SKM-1 treated with dmso at 0.1 percent for 144 hours (cell line): Measurements from ENCODE around the gene PEAK3.

Source experiments
- DNase-seq: peaks from one replicate; lab custom pipeline; 2025; ENCODE audit not compliant: unreplicated experiment; lab: John Stamatoyannopoulos, UW

Gene PEAK3

DNA sequence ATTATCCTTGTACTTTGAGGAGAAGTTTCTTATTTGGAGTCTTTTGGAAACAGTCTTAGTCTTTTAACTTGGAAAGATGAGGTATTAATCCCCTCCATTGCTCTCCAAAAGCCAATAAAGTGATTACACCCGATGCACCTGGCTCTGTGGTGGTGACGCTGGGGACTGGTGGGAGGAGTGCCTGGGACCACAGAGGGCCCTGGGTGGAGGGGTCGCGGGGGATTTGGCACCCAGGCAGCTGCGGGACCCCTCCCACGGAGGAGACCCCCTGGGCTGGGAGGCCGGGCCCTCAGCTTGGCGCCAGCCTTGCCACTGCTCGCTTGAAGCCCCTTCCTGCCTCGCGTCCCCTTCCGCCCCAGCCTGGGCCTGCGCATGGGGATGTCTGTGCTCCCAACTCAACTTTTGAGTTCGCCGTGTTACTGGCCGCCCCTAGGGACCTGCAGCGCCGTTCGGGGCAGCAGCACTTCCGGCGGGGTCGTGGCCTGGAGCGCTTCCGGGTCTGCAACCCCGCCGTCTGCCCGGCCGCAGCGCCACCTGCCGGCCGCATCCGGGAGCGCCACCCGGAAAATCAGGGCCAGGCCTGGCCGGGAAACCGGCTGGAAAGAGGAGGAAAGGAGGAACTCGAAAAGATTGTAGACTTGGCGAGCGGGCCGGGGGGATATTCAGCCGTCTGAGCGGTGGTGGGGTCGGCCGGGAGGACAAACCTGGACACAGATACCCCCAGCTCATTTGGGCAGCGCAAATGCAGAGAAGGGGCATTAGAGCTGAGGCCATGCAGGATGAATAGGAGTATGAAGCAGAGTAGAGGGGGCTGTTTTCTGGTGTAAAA, 8.4 kb downstream of the PEAK3 start:
- DNase-seq = peak; percentile 65

DNA sequence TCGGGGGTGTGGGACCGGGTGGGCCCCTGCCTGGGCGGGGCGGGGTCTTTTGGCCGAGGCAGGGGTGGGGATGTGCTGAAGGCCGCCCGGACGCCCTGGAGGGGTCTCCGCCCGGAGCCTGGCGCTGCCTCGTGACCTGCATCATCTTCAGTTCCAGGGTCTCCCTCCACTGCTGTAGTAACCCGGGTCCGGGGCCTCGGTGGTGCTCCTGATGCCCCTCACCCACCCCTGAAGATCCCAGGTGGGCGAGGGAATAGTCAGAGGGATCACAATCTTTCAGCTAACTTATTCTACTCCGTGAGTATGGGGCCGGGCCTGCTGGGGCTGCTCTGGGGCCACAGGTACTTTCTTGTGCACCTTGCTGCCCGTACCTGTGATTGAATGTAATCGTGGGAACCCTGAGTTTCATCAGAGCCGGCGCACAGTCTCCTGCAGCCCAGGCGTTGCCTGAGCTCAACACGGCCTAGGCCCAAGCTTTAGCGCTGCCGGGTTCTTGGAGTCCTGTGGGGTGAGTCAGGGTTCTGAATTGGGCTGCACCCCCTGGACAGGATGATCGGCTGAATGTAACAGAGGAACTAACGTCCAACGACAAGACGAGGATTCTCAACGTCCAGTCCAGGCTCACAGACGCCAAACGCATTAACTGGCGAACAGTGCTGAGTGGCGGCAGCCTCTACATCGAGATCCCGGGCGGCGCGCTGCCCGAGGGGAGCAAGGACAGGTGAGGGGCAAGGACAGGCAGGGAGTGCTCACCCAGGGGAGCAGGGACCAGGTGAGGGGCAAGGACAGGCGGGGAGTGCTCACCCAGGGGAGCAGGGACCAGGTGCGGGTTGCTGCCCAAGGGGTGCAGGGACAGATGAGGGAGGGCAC, 10.5 kb downstream of the PEAK3 start:
- DNase-seq = no peak

DNA sequence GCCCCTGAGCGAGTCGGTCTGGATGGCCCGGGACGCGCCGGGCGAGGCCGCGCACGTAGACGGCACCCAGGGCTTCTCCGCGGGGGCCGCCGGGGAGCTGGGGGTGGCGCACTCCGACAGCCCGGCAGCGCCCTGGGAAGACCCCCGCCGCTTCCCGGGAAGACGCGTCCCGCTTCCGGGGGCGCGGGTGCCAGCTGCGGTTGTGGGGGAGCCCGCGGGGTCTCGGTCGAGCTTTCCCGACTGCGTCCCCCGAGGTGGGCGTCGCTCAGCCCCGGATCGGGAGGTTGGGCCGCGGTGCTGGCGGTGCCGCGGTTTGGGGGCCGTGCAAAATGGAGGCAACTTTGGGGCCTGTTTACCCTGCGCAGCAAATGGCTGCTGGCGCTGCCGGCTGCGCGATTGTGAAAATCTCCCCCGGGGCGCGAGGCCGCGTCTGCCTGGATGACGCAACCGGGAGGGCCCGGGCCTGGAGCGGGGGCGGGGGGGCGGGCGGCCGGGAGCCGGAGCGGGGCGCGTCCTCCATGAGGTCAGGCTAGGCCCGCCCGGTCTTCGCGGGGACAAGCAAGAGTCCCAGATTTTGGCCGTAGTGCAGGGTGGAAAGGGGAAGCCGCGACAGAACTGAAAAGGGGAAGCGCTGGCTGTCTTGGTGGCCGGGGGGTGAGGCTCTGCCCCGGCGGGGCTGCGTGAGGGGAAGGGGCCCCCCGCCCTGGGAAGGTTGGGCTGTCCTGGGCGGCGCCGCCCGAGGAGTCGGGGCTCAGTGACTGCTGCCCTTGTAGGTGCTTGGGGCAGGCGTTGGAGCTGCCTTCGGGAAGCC, 11.3 kb downstream of the PEAK3 start:
- peak; percentile 92 for DNase-seq

DNA sequence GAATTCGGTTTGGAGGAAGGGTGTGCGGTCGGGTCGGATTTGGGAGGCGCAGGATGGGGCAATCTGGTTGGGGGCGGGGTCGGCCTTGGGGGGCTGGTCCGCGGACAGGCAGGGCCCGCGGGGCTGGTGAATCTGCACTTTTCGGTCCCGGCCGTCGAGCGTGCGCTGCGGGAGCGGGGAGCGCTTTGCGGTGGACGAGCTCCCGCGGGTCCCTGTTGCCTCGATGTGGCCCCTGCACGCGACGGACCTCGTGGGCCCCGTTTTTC, 11.9 kb downstream of the PEAK3 start:
- no peak for DNase-seq

DNA sequence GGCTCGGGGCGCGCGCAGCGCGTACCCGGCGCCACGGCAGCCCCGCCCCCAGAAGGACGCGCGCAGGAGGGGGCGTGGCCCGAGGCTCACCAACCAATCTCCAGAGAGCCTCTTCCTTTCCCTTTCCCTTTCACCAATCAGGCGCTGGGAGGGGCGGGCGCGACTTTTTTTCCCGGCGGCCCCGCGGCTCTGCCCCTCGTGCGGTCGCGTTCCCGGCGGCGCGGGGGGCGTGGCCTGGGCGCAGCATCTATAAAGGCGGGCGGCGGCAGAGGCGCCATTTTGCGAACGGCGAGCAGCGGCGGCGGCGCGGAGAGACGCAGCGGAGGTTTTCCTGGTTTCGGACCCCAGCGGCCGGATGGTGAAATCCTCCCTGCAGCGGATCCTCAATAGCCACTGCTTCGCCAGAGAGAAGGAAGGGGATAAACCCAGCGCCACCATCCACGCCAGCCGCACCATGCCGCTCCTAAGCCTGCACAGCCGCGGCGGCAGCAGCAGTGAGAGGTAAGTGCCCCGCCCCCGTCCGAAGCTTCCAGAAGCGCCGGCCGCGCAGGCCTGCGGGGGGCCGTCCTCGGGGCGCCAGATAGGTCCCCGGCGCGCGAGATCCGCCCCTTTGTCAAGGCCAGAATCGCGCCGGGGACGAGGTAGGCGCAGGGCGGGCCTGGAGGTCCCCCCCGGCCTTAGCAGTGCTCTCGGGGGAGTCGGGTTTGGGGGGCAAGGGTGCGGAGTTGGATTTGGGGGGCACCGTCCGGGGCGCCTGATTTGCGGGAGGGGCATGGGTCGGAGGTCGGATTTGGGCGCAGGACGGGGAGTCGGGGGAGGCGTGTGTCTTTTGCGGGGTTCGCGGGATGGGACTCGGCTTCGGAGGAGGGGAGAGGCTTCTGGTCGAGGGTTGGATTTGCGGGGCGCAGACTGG, 12.5 kb downstream of the PEAK3 start:
- peak; percentile 97 for DNase-seq

DNA sequence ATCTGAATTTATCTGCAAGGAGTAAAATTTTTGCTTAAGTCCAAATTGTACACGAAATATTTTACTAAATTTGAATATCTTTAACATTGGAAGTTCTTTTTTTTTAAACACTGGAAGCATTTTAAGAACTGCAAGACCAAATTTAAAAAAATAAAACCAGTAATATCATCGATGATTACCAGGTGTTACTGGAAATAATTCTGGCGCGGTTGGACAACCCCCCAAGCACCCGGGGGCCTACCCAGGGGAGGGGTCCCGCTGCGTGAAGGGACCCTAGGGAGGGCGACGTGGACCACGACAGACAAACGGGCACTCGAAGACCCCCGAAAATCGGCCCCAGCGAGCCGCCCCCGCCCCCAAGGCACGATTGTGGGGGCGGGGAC, 13.1 kb downstream of the PEAK3 start:
- DNase-seq = no peak

DNA sequence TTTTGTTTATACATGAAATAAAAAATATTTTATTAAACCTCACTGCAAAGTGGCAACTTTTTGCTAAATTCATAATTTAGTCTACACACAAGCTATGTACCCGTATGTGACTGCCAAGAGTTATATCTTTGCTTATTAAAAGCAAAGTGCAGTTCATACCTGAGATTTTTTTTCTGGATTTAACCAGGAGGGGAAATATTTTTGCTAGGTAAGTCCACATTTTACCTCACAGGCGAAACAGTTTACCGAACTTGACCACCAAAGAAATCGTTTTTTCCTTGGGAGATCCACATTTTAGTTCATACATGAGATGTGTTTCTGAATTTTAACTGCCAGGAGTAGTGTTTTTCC, 13.5 kb downstream of the PEAK3 start:
- DNase-seq = no peak

DNA sequence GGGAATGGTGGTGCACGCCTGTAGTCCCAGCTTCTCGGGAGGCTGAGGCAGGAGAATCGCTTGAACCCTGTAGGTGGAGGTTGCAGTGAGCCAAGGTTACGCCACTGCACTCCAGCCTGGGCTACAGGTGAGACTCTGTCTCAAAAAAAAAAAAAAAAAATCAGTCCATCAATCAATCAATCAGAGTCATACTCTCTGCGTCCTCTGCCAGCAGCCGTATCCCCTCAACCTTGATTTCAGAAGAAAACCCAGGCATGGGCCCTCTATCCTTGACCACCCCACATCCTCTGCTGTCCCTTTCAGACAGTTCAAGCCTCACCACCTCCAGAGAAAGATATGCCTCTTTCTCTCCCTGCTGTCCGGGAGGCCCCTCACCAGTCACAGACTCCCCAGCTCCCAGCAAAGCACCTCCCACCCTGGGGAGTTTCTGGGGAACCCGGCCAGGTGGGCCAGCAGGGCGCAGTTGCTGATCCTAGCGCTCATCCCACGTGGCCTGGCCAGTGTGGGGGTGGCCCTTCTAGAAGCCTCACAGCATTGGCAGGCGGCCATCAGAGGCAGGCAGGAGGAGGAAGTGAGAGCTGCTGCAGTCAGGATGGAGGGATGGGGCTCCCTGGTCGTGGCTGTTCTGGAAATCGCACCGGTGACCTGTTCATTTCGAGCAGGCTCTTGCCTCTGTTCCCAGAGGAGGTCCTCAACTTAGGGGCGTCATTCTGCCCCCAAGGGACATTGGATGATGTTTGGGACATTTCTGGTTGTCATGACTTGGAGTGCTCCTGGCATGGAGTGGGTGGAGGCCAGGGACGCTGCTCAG, 15.6 kb downstream of the PEAK3 start:
- peak; percentile 77 for DNase-seq

DNA sequence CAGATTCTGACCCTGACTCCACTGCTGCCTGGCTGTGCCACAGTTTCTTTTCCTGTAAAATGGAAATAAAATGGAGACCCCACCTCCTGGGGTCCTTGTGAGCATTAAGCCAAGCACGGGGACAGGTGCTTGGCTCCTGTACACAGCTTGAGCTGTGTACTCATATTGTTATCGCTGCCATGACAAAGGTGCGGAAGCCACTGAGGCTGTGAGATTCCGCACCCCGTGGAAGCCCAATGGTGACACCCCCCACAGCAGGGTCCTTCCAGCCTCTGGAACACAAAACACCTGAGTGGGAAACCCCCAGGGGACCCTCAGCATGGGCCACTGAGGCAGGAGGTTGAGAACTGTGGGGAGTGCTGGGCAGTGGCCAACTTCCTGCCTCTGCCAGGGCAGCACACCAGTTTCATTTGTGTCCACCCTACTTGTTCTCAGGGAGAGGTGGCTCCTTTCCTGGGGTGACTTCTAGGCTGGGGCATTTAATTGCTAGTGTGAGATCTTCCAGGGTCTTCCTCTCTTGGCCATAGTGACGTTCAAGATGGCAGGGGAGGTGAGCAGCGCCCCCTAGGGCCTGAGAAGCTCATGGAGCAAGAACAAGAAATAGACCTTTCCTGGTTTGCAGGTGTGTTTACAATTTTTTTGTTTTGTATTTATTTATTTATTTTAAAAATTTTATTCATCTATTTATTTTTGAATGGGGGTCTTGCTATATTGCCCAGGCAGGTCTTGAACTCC, 20.4 kb downstream of the PEAK3 start:
- peak; percentile 11 for DNase-seq

DNA sequence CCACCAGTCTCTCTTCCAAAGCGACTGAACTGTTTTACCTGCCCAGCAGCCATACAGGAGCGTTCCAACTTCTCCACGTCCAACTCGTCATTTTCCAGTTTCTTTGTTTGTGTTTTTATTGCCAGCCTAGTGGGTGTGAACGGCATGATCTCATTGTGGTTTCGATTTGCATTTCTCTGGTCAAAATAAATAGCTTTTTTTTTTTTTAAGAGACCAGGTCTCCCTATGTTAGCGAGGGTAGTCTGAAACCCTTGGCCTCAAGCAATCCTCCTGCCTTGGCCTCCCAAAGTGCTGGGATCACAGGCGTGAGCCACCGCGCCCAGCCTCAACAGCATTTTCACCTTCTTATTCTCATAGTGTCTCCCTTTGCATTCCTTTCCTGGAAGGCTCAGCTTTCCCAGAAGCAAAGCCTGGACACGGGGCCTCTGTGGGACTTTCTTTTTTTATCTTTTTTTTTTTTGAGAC, 21.6 kb downstream of the PEAK3 start:
- DNase-seq = no peak

DNA sequence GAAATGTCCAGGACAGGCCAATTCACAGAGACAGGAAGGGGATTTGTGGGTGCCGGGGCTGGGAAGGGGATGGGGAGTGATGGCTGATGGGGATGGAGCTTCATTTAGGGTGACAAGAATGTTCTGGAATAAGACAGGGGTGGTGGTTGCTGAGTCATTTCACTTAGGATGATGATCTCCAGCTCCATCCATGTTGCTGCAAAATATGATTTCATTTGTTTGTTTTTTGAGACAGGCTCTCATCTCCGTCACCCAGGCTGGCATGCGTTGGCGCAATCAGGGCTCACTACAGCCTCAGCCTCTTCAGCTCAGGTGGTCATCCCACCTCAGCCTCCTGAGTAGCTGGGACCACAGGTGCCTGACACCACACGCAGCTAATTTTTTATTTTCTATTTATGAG, 22.6 kb downstream of the PEAK3 start:
- DNase-seq = no peak

DNA sequence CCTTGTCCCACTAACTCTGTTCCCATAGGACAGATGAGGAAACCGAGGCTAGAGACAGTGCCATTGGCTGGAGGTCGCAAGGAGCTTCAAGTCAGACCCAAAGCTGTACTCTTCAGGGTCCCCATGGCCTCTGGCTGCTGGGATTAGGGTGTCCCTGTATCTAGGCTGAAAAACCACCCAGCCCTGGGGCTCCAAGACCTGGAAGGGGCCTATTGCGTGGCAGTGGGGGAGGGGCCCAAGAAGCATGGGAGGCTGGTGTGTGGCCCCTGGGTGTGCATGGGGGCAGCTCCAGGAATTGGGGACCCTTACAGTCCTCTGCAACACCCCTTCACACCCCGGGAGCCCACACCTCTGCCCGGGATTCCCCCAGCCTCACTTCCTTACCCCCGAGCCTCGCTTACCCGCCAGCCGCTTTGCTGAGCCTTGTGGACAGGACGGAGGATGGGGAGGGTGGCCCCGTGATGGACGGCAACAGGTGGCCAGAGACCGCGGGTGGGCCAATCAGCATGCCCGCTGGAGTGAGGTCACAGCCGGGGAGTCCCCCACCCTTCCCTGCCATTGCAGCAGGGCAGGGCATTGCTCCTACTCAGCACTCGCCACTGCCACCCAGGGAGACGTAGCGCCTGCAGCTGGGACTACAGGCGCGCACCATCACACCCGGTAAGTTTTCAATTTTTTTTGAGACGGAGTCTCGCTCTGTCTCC, 25.8 kb downstream of the PEAK3 start, which contains the start of gene JSRP1:
Gene JSRP1, minus strand, starts transcription at position 436 of the 704 bp plus-strand sequence. CDS start 1,103 bp downstream, outside the sequence.
- DNase-seq = no peak

DNA sequence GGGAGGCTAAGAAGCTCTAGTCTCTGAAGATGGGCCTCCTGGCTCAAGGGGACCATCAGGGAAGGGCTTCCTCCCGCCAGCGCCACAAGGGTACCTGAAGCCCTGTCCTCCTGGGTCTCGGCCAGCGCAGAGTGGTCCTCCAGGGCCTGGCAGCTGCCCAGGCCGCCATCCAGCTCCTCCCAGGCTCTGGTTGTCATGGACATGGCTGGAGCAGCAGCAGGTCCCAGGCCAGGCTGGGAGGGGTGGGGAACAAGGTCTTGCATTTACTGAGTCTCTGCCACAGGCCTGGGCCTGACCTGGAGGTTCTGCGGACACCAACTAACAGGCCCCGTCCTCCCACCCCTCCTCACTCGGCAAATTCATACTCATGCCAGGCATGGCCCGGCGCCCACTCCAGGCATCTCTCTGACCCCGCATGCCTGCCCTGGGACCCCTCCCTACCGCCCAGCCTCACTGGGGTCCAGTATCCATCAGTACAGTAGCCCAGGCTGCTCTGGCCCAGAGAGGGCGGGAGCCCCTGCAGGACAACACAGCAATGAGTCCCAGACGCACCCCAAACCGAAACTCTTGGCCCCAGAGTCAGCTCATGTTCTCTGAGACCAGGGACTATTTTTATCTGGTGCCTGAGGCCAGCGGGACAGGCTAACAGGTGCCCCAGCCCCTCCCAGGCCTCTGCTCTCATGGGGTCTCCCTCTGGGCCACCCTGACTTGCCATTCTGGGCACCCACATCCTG, 26.7 kb downstream of the PEAK3 start:
- no peak for DNase-seq

DNA sequence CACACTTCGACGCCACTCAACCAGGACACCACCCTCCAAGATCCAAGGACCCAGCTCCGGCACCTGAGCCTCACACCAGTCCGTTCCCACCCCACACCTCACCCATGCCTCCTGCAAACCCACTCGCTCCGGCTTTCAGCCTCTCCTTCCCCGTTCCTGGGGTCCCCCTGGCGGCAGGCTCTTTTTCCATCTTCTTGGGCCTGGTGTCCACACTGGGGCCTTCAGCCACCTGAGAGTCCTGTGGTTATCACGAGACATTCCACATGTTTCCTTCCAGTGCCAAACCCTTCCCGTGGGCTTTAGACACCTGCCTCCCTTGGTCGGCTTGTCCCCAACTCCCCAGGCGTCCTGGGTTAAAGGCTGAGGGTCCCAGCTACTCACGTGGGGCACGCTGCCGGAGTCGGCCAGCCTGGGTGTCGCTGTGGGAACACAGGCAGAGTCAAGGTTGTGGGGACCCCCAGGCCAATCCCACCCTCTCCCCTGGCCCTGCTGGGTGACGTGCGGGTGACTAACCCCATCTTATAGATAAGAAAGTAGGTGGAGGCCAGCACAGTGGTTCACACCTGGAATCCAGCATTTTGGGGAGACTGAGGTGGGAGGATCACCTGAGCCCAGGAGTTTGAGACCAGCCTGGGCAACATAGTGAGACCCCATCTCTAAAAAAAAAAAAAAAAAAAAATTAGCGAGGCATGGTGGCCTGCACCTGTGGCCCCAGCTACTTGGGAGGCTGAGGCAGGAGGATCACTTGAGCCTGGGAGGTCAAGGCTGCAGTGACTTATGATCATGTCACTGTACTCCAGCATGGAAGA, 27.7 kb downstream of the PEAK3 start:
- DNase-seq = no peak

DNA sequence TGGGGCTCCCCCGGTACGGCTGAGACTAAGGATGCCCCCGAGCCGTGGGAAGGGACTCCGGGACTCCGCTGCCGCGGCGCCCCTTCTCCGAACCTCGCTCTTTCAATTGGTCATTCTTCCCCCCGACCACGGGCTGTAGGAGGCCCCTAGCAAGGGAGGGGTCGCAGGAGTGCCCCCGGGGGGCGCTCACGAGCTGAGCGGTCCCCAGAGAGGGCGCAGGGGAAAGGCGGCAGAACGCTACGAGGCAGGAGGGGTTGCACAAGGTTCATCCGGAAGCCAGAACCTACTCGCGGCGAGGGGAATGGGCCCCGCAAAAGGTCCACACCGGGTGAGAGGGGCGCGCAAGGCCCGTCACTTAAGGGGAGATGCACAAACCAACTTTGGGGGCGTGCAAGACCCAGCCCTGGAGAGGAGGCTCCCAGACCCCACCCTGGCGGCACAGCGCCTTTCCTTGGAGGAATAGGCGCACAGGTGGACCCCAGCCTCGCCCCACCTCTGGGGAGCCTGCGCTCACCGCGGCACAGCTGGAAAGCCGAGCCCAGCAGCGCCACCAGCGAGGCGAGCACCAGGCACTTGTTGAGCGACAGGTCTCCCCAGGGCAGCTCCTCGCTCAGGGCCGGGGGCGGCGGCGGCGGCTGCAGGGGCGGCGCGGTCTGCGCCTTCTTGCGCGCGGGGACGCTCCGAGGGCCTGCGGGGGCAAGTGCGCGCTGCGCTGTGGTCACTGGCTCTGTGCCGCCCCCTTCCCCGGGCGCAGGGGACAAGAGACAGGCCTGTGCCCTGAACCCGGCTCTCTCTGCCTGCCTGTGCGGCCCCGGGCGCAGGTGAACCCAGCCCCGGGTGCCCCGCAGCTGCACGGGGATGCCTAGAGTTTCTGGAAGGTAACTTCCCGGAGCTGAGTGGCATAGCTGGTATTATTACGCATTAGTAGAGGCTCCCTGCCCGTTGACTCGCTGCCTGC, 28.6 kb downstream of the PEAK3 start:
- DNase-seq = no peak

DNA sequence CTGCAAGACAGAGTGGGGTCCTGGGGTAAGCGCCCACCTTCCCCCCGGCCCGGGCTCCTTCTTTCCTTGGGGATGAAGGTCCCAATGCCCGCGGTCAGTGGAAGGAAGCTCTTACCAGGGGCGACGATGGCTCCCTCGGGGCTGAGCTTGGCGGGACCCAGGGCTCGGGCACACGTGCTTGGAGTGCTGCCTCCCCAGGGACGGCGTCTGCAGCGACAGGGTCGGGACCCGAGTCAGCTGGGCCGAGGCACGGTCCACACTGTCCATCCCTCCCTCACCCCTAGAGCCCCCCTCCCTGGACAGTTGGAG, 29.2 kb downstream of the PEAK3 start:
- no peak for DNase-seq
